Ovary (tissue), 9 donors: ENCODE results near the gene CDH20. TPM values are rescaled to one million over a fixed set of nuclear protein-coding genes. Genes with fewer than 3 reads are reported as not detected.

Source experiments
- DNase-seq, 5 donors: peaks; one replicate each; pipeline ENCODE4 v3.0.0-alpha.2; 2019 to 2020
- H3K27ac ChIP-seq, 2 donors: fragments of 200-600 bp; one replicate each; pipeline versions ENCODE4 v1.5.1 to v1.8.0; 2019 to 2022
- H3K27me3 ChIP-seq: fragments of 200-600 bp; one replicate; pipeline ENCODE4 v1.8.0; 2022
- H3K36me3 ChIP-seq: fragments of 200-600 bp; sonication (generic); one replicate; pipeline ENCODE4 v1.5.1; 2019
- H3K4me1 ChIP-seq: one replicate; pipeline ENCODE4 v1.8.1; 2013; ENCODE audit warnings: mild to moderate bottlenecking, moderate library complexity; ENCODE audit not compliant: insufficient read depth
- H3K4me3 ChIP-seq: fragments of 200-600 bp; sonication (generic); one replicate; pipeline ENCODE4 v1.5.1; 2017
- H3K9me3 ChIP-seq, 2 donors: fragments of 200-600 bp in 1 of 2; sonication (generic) in 1 of 2; one replicate each; pipeline versions ENCODE4 v1.5.1 to v1.8.1; 2013 to 2019; ENCODE audit warnings: mild to moderate bottlenecking in 1 of 2, moderate library complexity in 1 of 2
- CTCF ChIP-seq, 3 donors: fragments of 450-650 bp in 2 of 3; fragments of 200-600 bp in 1 of 3; IDR thresholded peaks; one replicate each; pipeline versions ENCODE4 v1.5.1 to v1.8.0; 2016 to 2022; ENCODE audit warnings: antibody characterized with exemption in 3 of 3, mild to moderate bottlenecking in 1 of 3
- EP300 ChIP-seq: sonication (generic); formaldehyde crosslinking; IDR thresholded peaks from one replicate; pipeline ENCODE4 v1.6.1; 2017; ENCODE audit warnings: antibody characterized with exemption
- POLR2A ChIP-seq: fragments of 450-650 bp; IDR thresholded peaks from one replicate; pipeline ENCODE4 v1.6.1; 2017; ENCODE audit warnings: antibody characterized with exemption, mild to moderate bottlenecking, moderate library complexity
- WGBS, 3 donors: extraction: QIAGEN DNeasy Blood & Tissue Kit in 1 of 3; methylation state at CpG; one replicate each; pipeline versions ENCODE4 v1.1.5 to v1.1.7; 2013 to 2017; 5-methylcytosine and 5-hydroxymethylcytosine counted together
- intact Hi-C, 4 donors: fragments of 100-400 bp; cut with DNase I; formaldehyde crosslinking; loops; one replicate each; pipeline versions ENCODE4 v1.11.0 to v1.15.1; 2022 to 2023
- polyA plus RNA-seq, 2 donors: library from polyadenylated mRNA; stranded (reverse); fragments of 200-250 nt in 1 of 2; fragments of 350-450 nt in 1 of 2; fragmentation: Illumina TruSeq in 1 of 2; extraction: RNeasy Lipid Tissue Mini Kit (QIAGEN cat#74804) in 1 of 2; gene quantifications; one replicate each; pipeline ENCODE4 v1.2.3, GENCODE V29; 2013 to 2014
- total RNA-seq, 7 donors: library from RNA; depleted of rRNA in 2 of 7; stranded (reverse); fragments of >200 nt in 2 of 7; fragmentation: NEBNext Ultra II Directional in 3 of 7; extraction: Animal tissue kit (Norgen Biotek cat#: 25700) in 3 of 7; gene quantifications; one replicate each; pipeline versions ENCODE4 v1.1.0 to v1.2.4, GENCODE V29; 2016 to 2023
- donor health status: DM: no; HTN: no; CAD: no; lungs with moderate emphysema.
- donor health status: DM: no; HTN: no; CAD: no.
- donor health status: Bipolar disorder and iron deficiency.
- donor health status: DM: yes; HTN: yes; CAD: no.
- donor health status: DM: no; HTN: no; CAD: no.
- donor health status: DM: yes; HTN: yes; CAD: no.

Gene CDH20
- total and polyA plus RNA-seq, 9 donors: under 0.01 to 0.07 (median 0.04) TPM; not detected in 5

DNA sequence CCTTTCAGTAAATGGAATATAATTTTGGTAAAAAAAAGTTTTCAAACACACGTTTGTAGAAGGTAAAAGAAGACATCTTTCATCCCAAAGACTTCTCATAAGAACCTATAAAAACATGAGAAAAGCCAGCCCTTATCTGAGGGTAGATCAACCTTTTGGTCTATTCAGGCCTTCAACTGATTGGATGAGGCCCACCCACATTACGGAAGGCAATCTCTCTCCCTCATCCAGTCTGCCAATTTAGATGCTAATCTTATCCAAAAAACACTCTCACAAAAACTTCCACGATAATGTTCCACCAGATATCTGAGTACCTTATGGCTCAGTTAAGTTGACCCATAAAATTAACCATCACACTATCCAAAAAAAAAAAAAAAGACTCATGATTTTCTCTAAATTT lies 2.2 kb upstream of the CDH20 start:
- Histone ChIP-seq H3K4me3 (no peak overlapping the region), H3K9me3 (no peaks in the 10 kb centered on the region), H3K27ac (no peak overlapping the region), H3K36me3 (no peaks in the 10 kb centered on the region), H3K4me1 (peaks cover 8% of the 10 kb centered on the region), H3K27me3 (no peaks in the 10 kb centered on the region)
- WGBS, 3 donors: 79 to 84% (median 79%) methylated on average over 3 of the region's 3 CpGs
- TF ChIP-seq CTCF (IDR thresholded peaks at IDR 0.05) (no peak), POLR2A (no peak), EP300 (no peak)
- DNase-seq: no peak
- intact Hi-C loops: no loop called here

- peaks cover 8% of the 10 kb centered on the region for H3K4me1 ChIP-seq
- DNase-seq: no peak
- H3K27me3 ChIP-seq: no peaks in the 10 kb centered on the region
- 0 to 1% (median 0%) methylated on average over 53 to 73 of the region's 73 CpGs for WGBS, 3 donors
- no peaks in the 10 kb centered on the region for H3K36me3 ChIP-seq
- intact Hi-C loops: no loop called here
- no peak for TF ChIP-seq CTCF (IDR thresholded peaks at IDR 0.05)
- TF ChIP-seq POLR2A: no peak
- no peak for TF ChIP-seq EP300
- H3K27ac ChIP-seq: no peak overlapping the region
- H3K9me3 ChIP-seq: no peaks in the 10 kb centered on the region
- H3K4me3 ChIP-seq: no peak overlapping the region
Observed at GRCh38 chr18:61333746-61334490, 688 bp downstream of the CDH20 start.

DNA sequence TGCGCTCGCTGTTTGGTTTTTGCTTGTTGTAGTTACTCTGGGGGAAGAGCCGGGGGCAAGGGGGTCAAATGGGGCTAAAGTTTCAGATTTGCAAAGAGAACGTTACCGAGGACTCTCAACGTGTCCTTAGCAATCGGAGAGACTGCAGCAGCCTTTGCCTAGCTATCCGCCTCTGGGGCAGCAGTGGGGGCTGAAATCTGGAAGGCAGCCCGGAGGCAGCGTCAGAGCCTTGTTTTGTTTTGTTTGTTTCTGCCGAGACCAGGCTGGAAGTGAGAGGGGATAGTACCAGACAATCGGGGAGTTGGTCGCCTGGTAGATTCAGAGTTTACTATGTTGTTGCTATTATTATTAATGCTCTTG lies 1.2 kb downstream of the CDH20 start:
- Histone ChIP-seq H3K4me3 (no peak overlapping the region), H3K4me1 (peaks cover 8% of the 10 kb centered on the region), H3K27me3 (no peaks in the 10 kb centered on the region), H3K27ac (no peak overlapping the region), H3K36me3 (no peaks in the 10 kb centered on the region), H3K9me3 (no peaks in the 10 kb centered on the region)
- 4 to 8% (median 5%) methylated on average over 13 of the region's 13 CpGs for WGBS, 3 donors
- DNase-seq: no peak
- intact Hi-C loops: no loop called here
- TF ChIP-seq EP300 (no peak), CTCF (IDR thresholded peaks at IDR 0.05) (no peak), POLR2A (no peak)

DNA sequence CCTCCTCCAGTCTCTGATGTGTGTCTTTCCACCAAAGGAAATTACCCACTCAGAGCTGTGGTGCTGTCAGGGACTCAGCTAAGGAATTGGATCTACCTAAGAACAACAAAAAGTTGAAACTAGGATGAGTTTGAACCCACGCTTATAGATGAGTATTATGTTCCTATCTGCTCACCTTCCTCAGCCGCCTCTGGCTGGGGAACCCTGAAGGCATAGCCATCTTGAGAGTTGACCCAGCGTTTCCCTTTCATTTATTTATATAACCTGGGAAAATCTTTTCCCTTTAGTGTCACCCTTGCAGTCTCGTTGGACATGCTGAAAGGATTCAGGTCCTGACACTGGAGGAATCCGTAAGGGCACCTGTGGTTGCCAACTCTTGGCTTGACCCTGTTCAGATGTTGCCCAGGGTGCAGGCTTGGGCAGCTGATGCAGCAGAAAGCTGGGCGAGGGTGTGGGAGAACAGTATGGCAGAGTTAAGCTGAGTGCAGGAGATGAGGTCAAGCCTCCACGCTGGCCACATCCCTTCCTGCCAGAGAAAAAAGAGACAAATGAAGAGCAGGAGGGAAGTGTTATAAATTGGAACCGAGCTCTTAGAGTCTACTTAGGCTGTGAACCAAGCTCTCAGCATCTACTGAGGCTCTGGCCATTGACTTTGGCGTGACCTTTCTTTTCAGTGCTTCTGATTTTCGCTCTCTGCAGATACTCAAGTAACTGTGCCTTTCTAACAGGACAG lies 1.9 kb downstream of the CDH20 start:
- H3K4me1 ChIP-seq: peaks cover 8% of the 10 kb centered on the region
- H3K4me3 ChIP-seq: no peak overlapping the region
- H3K27ac ChIP-seq: no peak overlapping the region
- TF ChIP-seq CTCF (IDR thresholded peaks at IDR 0.05): no peak
- no peak for DNase-seq
- intact Hi-C loops: no loop called here
- WGBS, 3 donors: 48 to 55% (median 51%) methylated on average over 10 of the region's 10 CpGs
- no peaks in the 10 kb centered on the region for H3K27me3 ChIP-seq
- H3K9me3 ChIP-seq: no peaks in the 10 kb centered on the region
- H3K36me3 ChIP-seq: no peaks in the 10 kb centered on the region
